Stimulated activated CD8-positive, alpha-beta memory T cell treated with anti-CD3 and anti-CD28 coated beads, Interleukin-15, amount 100 ng/mL, for 4 hours (primary cell): ENCODE results near the gene ABCB9.
A peak's percentile ranks its signal among the peaks of the same experiment; 100 is the strongest.
"Not testable (repeated sequence)": the region's sequence is repeated elsewhere in the genome, so short reads cannot be mapped to it uniquely, and the experiment has no call there.

Experiments
- DNase-seq, 2 donors: peaks; one replicate each; pipeline ENCODE4 v3.0.0-alpha.2; 2020; ENCODE audit warnings: low read depth in 2 of 2

ABCB9 gene

DNA sequence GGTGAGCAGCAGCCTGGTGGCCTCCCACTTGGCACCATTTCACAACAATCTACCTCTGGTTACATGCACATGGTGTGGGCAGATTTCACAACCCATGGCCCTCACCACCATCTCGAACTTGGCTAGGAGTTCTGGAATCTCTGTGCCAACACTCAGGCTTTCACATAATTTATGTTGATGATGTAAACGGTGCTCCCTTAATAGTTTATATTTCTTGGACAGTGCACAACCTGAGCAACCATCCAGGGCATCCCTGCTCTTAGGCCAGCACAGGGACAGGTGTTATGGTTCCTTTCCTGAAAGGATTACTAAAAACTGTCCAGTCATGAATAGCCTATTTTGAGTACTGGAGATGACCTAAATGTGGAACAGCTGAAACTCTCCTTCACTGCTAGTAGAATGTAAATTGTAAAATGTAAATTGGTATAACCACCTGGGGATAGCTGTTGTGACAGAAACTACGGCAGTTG, 28.6 kb downstream of the ABCB9 start:
- no peak for DNase-seq

DNA sequence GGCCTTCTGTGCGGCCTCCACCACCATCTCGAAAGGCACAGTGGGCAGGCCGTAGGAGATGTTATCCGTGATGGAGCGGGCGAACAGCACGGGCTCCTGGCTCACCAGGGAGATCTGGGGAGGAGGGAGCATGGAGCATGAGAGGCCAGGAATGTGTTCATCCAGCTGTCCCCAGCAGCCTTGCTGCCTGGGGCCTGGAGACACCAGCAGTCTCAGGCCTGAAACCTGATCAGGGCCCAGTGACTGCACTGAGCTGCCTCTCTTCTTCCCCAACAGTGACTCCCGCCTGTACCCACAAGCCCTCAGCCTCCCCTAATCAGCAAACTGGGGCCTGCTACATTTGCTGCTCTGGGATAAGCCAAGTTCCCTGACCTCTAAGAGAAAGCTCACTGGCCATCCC, 30.9 kb downstream of the ABCB9 start:
- DNase-seq, result no peak

DNA sequence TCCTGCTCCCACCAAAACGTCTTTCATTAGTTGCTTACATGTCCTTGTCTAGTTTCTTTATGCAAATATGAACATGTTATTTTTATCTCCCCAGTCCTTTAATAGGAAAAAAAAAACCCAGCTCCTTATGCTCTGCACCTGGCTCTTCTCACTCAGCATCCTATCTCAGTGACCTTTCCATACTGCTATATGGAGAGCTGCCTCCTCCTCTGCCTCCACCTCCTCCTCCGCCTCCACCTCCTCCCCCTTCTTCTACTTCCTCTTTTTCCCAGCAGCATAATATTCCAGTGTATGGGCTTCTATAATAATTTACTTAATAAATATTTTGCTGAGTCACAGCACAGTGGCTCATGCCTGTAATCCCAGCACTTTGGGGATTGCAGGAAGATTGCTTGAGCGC, 31.5 kb downstream of the ABCB9 start:
- no peak for DNase-seq

DNA sequence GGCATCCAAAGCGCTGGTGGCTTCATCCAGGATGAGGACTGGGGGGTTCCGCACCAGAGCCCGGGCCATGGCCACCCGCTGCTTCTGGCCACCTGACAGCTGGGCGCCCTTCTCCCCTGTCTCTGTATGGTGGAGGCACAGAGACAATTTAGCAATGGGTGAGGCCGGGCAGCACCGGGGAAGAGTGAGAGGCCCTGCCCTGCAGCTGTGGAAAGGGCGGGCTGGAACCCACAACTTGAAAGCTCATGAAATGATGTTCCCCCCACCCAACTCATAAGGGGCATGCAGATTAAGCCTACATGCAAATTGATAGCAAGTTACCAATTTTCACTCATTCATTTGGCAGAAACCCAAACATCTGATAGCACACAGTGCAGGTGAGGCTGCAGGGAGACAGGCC, 34.1 kb downstream of the ABCB9 start:
- no peak for DNase-seq

DNA sequence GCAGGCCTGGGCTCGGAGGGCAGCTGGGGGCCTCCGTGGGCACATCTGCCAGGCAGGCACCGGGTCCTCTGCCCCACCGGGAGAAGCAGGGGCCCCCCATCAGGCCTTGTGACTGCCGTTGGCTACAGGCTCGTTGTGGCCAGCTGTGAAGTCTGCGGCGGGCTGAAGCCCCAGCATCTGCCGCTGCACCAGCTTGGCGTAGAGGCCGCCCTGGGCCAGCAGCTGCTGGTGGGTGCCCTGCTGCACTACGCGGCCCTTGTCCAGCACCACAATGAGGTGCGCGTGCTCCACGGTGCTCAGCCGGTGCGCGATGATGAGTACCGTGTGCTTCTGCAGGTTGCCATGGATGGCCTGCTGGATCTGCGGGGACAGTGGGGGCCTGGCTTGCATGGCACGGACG, 36.5 kb downstream of the ABCB9 start:
- no peak for DNase-seq

DNA sequence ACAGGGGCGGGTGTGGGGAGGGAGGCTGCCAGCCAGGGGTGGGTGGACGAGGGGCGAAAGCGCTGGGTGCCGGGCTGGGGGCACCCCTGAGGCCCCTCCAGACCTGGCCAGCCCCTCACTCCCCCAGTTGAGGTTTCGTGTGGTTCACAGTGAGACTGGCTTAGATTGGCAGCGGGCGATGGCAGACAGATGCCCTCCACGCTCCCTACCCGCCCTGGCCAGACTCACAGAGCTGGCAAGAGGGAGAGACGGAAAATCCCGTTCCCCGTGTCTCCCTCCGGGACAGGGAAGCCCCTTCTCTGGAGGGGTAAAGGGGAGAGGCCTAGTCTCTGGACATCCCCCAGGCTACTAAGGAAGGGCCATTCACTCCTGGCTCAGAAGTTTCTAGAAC, 37.1 kb downstream of the ABCB9 start:
- no peak for DNase-seq

DNA sequence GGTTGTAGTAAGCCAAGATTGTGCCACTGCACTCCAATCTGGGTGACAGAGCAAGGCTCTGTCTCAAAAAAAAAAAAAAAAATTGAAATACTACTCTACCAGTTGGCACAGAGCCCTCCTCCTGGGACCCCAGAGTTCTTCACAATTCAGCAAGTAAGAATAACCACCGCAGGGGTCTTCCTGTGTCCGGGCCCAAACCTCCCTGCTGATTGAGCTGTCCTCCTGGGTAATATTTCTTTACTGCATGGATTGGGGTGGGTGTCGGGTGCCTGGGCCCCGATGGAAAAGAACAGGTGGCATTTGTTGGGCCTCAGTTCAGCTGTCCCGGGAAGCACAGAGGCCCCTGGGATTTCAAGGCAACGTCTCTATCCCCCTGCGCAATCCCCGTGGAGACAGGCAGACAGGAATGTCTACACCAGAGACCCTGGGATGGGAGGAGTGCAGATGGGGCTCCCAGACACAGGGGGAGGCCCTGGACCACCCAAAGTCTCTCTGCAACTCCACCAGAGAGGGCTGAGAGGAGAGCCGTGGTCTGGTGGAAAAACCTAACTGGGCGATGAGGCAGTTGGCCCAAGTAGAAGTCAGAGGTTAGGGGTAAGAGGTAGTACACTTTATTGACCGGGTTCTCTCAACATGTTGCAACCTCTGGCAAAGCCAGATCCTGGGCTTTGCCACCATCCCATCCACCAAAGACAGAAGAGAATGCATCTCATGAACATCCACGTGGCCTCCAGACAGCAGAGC, 37.7 kb downstream of the ABCB9 start:
- DNase-seq, result no peak

DNA sequence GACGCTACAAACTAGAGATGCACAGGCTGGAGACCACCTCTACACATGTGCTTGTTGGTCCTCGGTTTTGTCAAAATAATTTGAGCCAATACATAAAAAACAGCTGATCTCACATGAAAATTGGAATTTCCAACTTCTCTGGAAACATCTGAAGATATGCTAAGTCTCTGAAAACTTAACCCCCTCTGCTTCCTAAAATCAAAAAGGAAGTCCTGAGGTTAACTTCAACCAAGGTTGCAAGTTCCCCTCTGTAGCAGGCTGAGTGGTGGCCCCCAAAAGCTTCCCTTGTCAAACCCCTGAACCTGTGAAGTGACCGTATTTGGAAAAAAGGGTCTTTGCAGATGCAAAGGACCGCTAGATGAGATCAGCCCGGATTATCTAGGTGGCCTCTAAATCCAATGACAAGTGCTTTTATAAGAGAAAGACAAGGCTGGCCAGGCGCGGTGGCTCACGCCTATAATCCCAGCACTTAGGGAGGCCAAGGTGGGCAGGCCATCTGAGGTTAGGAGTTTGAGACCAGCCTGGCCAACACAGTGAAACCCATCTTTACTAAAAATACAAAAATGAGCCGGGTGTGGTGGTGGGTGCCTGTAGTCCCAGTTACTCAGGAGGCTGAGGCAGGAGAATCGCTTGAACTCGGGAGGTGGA, 38.4 kb downstream of the ABCB9 start:
- DNase-seq, result no peak

DNA sequence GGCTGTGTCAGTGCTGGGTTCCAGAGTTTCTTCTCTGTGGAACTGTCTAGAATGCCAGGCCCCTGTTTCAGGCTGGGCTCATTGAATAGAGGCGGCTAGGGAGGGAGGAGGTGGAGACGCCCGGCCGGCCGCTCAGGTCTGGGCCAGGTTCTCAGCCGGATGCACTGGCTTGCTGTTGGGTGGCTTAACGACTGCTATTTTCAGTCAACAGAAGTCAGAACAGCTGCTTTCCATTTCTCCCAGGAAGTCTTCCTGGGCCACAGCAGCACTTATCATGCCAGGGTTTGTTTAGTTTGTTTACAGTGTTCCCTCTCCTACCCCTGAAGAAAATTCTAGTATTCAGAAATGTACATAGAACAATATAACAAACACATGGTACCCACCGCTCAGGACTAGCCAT, 44.3 kb downstream of the ABCB9 start:
- no peak for DNase-seq

DNA sequence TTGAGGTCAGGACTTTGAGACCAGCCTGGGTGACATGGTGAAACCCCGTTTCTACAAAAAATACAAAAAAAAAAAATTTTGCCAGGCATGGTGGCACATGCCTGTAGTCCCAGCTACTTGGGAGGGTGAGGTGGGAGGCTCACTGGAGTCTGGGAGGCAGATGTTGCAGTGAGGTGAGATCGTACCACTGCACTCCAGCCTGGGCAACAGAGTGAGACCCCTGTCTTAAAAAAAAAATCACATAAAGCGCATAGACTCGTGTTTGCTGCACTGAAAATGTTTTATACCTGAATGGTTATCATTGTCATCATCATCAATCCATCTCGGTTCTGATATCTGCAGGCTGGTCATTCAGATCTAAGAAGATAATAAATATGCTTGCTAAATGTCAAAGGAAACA, 45.6 kb downstream of the ABCB9 start:
- DNase-seq, result no peak

DNA sequence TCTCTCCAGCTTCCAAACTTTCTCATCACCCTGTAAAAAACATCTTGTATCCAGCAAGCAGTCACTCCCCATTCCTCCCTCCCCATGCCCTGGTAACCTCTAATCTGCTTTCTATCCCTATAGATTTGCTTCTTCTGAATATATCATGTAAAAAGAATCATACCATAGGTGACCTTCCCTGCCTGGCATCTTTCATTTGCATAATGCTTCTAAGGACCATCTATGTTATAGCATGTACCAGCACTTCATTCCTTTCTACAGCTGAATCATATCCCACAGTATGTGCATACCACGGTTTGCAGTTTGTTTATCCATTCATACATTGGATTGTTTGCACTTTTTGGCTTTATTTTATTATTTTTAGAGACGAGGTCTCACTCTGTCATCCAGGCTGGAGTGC, 47.4 kb downstream of the ABCB9 start:
- no peak for DNase-seq

DNA sequence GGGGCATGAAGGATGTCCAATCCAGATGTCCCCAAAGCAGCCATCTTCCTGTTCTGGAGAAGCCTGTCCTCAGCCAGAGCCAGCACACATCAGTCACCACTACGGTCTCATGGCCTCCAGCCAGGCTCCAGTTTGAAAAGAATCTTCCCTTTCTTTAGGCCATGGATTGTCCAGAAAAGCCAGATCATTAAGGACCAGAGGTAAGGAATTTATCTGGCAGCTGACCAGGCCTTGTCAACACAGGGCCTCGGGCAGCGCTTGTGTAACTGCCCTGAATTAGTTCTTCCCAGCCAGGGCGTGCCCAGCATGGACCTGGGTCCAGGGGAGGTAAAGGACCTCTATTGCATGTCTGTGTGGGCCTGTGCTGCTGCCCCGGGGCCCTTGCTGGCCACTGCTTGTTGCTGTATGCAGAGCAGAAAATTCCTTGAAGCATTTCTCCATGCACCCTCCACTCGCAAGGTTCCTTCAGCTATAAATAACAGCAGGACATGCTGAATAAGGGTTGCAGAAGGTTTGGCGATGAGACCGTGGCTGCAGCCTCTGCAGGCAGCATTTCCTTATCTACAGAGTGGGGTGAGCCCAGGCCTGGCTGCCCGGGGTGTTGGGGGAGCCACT, 48.6 kb downstream of the ABCB9 start:
- DNase-seq, result no peak

DNA sequence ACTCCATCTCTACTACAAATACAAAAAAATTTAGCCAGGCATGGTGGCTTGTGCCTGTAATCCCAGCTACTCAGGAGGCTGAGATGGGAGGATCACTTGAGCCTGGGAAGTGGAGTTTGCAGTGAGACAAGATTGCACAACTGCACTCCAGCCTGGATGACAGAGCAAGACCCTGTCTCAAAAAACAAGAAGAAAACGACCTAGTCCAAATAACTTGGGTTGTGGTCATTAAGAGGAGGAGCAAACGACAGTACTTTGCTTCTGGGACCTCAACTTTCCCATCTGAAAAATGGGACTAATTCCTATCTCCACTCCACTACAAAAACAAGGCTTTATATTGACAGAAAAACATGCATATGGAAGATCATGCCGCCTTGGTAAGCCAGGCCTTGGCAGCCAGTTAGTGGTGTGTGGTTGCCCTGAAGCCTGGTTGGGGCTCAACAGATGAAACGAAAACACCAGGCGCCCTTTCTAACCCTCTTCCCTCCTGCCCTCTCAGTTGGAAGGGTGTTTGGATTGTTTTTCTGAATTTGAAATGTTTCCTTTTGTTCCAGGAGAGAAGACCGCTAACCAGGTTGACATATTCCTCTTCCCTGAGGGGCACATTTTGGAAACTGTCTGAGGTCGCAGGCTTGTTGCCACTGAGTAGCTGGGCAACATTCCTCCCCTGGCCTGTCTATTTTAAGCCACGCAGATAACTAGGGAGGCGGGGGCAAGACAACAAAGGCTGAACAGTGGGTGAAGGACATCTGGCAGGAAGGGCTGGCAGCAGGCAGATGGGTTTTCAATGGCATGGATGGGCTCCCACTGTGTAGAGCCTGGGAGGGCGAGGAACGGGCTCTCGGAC, 56.6 kb downstream of the ABCB9 start:
- DNase-seq, result no peak

DNA sequence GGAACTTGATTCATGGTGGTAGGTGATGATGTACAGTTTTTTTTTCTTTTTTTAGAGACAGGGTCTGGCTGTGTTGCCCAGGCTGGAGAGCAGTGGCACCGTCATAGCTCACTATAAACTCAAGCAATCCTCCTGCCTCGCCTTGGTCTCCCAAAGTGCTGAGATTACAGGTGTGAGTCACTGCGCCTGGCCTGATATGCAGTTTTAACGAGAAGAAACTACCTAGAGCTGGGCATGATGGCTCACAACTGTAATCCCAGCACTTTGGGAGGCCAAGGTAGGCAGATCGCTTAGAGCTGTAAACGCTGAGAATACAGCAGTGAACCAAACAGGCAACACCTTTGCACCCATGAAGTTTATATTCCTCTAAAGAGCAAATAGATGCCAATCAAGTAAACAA, 57.3 kb downstream of the ABCB9 start:
- no peak for DNase-seq

DNA sequence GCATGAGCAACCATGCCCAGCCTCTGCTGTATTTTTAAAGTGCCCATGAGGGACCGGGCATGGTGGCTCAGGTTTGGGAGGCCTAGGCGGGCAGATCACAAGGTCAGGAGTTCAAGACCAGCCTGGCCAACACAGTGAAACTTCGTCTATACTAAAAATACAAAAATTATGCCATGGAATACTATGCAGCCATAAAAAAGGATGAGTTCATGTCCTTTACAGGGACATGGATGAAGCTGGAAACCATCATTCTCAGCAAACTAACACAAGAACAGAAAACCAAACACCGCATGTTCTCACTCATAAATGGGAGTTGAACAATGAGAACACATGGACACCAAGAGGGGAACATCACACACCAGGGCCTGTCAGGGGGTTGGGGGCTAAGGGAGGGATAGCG, 61.0 kb downstream of the ABCB9 start:
- not testable (repeated sequence) for DNase-seq

DNA sequence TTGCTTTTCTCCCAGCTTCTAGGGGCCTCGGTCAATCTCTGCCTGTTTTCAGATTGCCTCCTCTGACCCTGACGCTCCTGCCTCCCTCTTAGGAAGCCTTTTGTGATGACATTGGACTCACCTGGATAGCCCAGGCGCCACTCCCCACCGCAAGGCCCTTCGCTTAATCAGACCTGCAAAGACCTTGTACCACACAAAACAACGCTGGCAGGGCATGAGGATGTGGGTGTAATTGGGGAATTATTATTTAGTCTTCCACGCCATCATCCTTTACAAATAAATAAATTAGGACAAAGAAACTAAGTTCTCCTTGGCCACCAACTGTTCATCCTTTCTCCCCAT, 62.6 kb downstream of the ABCB9 start:
- no peak for DNase-seq

DNA sequence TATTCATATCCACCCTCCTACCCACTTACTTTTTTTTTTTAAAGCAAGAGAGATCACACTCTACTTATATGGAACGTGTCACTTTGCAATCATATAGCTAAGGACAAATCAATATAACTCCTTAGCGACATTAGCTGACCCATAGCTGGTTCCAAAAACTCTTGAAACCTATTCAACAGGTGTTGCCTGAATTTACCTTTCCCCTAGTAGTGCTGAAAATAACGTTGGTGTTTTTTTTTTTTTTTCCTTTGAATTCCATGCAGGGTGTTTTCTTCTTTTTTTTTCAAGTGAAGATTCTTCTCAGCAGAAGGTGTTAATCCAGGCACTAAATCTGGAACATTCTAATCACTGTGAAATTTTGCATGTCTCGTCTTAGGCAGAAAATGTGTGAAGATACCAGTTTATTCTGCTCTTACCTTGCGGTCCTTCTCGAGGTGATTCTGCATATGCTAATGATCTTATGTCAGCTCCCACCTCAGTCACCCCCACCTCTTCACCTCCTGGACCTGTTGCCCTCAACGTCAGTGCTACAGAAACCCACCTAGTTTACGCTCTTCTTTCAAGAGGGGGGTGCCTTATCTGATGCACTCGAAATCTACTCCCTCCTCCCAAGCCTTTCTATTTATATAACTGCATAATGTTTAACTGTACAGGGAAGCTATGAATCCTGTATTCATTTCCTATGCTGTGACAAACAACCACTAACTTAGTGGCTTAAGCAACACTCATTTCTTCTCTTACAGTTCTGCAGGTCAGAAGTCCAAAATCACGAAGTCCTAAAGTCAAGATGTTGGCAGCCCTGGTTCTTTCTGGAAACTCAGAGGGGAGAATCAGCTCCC, 63.2 kb downstream of the ABCB9 start:
- no peak for DNase-seq

DNA sequence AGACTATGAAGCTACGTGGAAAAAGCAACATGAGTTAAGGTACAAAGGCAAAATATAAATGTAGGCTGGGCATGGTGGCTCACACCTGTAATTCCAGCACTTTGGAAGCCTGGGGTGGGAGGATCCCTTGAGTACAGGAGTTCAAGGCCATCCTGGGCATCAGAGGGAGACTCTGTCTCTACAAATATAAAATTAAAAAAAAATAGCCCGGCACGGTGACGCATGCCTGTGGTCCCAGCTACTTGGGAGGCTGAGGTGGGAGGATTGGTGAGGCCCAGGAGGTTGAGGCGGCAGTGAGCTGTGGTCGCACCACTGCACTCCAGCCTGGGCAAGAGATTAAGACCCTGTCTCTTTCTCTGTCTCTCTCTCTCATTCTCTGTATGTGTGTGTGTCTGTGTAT, 66.4 kb downstream of the ABCB9 start:
- DNase-seq, result no peak

DNA sequence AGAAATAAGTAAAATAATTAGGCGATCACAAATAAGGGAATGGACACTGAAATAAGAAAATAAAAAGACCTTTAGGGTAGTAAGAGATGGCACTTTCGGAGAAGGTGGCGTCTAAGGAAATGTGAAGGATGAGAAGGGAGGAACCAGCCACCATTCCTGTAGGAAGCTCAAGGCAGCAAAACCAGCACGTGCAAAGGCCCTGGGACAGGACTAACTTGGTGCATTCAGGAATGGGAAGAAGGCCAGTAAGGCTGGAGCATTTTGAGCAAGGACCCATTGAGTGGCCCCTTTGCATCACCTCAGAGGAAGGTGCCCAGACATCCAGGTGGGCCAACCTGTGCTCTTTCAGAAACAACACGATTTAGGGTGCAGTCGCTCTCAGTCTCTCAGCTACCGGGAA, 69.6 kb downstream of the ABCB9 start:
- DNase-seq, result no peak

DNA sequence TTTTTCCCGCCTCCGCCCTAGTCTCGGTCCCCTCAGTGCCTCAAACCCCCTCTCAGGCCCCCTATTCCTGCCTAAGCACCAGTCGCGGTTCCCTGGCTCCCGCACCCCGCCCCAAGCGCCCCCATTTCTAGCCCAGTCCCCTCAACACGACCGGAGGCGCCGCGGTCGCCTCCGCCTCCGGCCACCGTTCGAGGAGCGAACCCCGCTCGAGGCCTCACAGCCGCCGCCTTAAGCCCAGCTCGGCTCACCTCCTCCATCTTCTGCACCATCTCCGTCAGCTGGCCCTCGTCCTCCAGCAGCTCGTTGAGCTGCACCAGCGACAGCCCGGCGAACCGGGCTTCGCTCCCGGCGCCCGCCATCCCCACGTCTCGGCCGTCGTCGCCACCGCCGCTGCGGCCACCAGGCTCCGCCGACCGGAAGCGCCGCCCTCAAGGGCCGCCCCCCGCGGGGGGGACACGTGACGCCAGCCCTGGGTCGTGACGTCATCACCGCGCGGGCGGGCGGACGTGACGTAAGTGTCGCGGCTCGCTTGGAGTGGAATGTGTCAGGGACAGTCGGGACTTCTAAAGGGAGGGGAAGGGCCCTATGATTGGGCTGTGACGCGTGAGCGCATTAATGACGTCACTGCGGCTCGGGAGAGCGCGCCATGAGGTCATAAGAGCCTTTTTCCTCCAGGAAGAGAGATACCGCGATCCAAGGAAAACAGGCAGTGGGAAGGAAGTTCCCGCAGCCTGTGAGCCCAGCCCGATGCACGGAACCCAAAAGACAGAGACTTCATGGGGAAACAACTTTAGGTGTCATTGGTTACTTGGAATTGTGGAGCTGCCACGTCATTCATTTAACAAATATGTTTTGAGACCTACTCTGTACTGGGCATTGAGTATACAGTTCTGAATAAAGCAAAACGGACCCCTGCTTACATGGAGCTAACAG, 70.3 kb downstream of the ABCB9 start, which contains the start of gene VPS37B:
VPS37B (minus strand) TSS at position 421 of the 933 bp plus-strand sequence; CDS start at position 359, 62 bp downstream.
- peak; percentile 77 to 78 for DNase-seq
